GM12878 (cell line): ENCODE results near the gene MYMK. TPM values are rescaled to one million over a fixed set of nuclear protein-coding genes. Genes with fewer than 3 reads are reported as not detected.
A peak's percentile ranks its signal among the peaks of the same experiment; 100 is the strongest.

Source experiments
- ATAC-seq: fragments of 200-7000 bp; cut with Tn5 transposase; 3 replicates; pipeline ENCODE4 v1.9.1; 2020; ENCODE audit warnings: mild to moderate bottlenecking, moderate library complexity
- BruUV-seq: library from RNA; stranded (reverse); fragments of 400-500 nt; replicated peaks from 2 replicates; lab custom pipeline; 2021; lab: Mats Ljungman, UMichigan
- CTCF ChIA-PET: fragments of 300-600 bp; sonication (Branson Sonifier 250); formaldehyde crosslinking; extraction: SDS; loops from one replicate; lab custom pipeline; 2021; ENCODE audit warnings: inconsistent platforms; lab: Yijun Ruan, JAX
- POLR2A ChIA-PET: fragments of 350-600 bp; formaldehyde crosslinking; extraction: SDS; loops from one replicate; lab custom pipeline; 2021; ENCODE audit warnings: inconsistent platforms; lab: Charles Lee
- RAD21 ChIA-PET: fragments of 300-600 bp; sonication (Branson Sonifier 250); formaldehyde crosslinking; loops from one replicate; lab custom pipeline; 2023; ENCODE audit warnings: antibody characterized with exemption; ENCODE audit not compliant: unreplicated experiment; lab: Charles Lee
- SMC1A ChIA-PET: fragments of 300-600 bp; sonication (Branson Sonifier 250); formaldehyde crosslinking; loops from one replicate; lab custom pipeline; 2023; ENCODE audit not compliant: unreplicated experiment, uncharacterized antibody; lab: Charles Lee
- DNase-seq: peaks from one replicate; pipeline ENCODE4 v3.0.0-alpha.2; 2011; ENCODE audit warnings: low read depth, low spot score
- FAIRE-seq: peaks from 3 replicates; lab custom pipeline; 2011; peaks lifted over from hg19 to GRCh38; lab: Jason Lieb, UNC
- H2AFZ ChIP-seq: 2 replicates; pipeline ENCODE4 v1.6.0; 2011; ENCODE audit warnings: low read depth, low read length, control low read depth; ENCODE audit not compliant: control insufficient read depth
- H3K27ac ChIP-seq: 2 replicates; pipeline ENCODE4 v1.5.1; 2011; ENCODE audit warnings: control low read depth; ENCODE audit not compliant: control insufficient read depth, insufficient read depth
- H3K27me3 ChIP-seq, 2 experiments: replicated peaks in 1 of 2; 2 replicates each; pipeline versions ENCODE4 v1.6.0 to v1.6.1; 2011; ENCODE audit warnings: low read length in 1 of 2; ENCODE audit not compliant: control insufficient read depth in 2 of 2, insufficient read depth in 2 of 2
- H3K36me3 ChIP-seq, 2 experiments: 2 replicates each; pipeline ENCODE4 v1.5.1; 2011; ENCODE audit warnings: low read length in 1 of 2; ENCODE audit not compliant: control insufficient read depth in 2 of 2, insufficient read depth in 2 of 2
- H3K4me1 ChIP-seq: 2 replicates; pipeline ENCODE4 v1.6.1; 2011; ENCODE audit warnings: mild to moderate bottlenecking, low read length, moderate library complexity, mixed read lengths; ENCODE audit not compliant: control insufficient read depth, insufficient read depth
- H3K4me2 ChIP-seq: 2 replicates; pipeline ENCODE4 v1.6.0; 2011; ENCODE audit warnings: control low read depth; ENCODE audit not compliant: control insufficient read depth, insufficient read depth
- H3K4me3 ChIP-seq: fragments of 200-600 bp; sonication (generic); 2 replicates; pipeline ENCODE4 v1.5.1; 2016
- H3K79me2 ChIP-seq: 2 replicates; pipeline ENCODE4 v1.6.0; 2011; ENCODE audit warnings: low read length; ENCODE audit not compliant: control insufficient read depth, insufficient read depth
- H3K9ac ChIP-seq: 2 replicates; pipeline ENCODE4 v1.8.0; 2011; ENCODE audit warnings: low read length, control low read depth, mixed read lengths; ENCODE audit not compliant: control insufficient read depth, insufficient read depth
- H3K9me3 ChIP-seq: replicated peaks from 3 replicates; pipeline ENCODE4 v1.5.1; 2011; ENCODE audit warnings: mild to moderate bottlenecking, low read length; ENCODE audit not compliant: control insufficient read depth, insufficient read depth
- H4K20me1 ChIP-seq: 2 replicates; pipeline ENCODE4 v1.6.0; 2011; ENCODE audit not compliant: control insufficient read depth, insufficient read depth
- ATF7 ChIP-seq: fragments of 450-650 bp; IDR thresholded peaks from 2 replicates; pipeline ENCODE4 v1.6.1; 2016; ENCODE audit warnings: low read depth, mild to moderate bottlenecking
- SP1 ChIP-seq: IDR thresholded peaks from one replicate; pipeline ENCODE4 v1.6.1; 2011; ENCODE audit warnings: low read depth, low read length
- TARDBP ChIP-seq: IDR thresholded peaks from 2 replicates; pipeline ENCODE4 v1.6.1; 2016; ENCODE audit warnings: borderline replicate concordance
- TCF7 ChIP-seq: IDR thresholded peaks from 2 replicates; pipeline ENCODE4 v1.6.1; 2014; ENCODE audit warnings: antibody characterized with exemption, borderline replicate concordance
- ZBED1 ChIP-seq: IDR thresholded peaks from 2 replicates; pipeline ENCODE4 v1.6.1; 2016; ENCODE audit warnings: borderline replicate concordance
- ZNF687 ChIP-seq: fragments of 450-650 bp; IDR thresholded peaks from 2 replicates; pipeline ENCODE4 v1.6.1; 2017; ENCODE audit warnings: mild to moderate bottlenecking, moderate library complexity
- ZZZ3 ChIP-seq: IDR thresholded peaks from 2 replicates; pipeline ENCODE4 v1.6.1; 2011; ENCODE audit warnings: low read depth; ENCODE audit not compliant: control insufficient read depth, insufficient read length
- WGBS: methylation state at CpG from one replicate; pipeline ENCODE4 v1.1.6; 2016; ENCODE audit warnings: low lambda C conversion rate; ENCODE audit not compliant: insufficient replicate concordance, insufficient coverage; ENCODE audit errors: missing lambda C conversion rate; 5-methylcytosine and 5-hydroxymethylcytosine counted together
- in situ Hi-C: fragments of 300-500 bp; cut with MboI; formaldehyde crosslinking; loops from 9 replicates; pipeline ENCODE4 v1.14.3; 2018; ENCODE audit warnings: mixed read lengths
- intact Hi-C: fragments of 100-400 bp; cut with micrococcal nuclease; formaldehyde crosslinking; loops from one replicate; pipeline ENCODE4 v1.14.2; 2022; ENCODE audit not compliant: unreplicated experiment
- polyA plus RNA-seq, 11 experiments: library from polyadenylated mRNA; depleted of rRNA in 4 of 11; unstranded in 6 of 11; stranded (reverse) in 5 of 11; fragments of >200 nt; fragmentation: Nextera tagmentation in 4 of 11; fragmentation: Illumina TruSeq in 1 of 11; extraction: Ambion mirVana in 4 of 11; extraction: Trizol in 1 of 11; gene quantifications; 1 replicate in 1 of 11; 2 replicates in 10 of 11; pipeline versions ENCODE4 v1.2.1 to v1.2.3, GENCODE V29; 2011 to 2016; ENCODE audit warnings: inconsistent platforms in 2 of 11, missing spikeins in 2 of 11, low read depth in 1 of 11
- total RNA-seq, 4 experiments: library from RNA; depleted of rRNA in 3 of 4; stranded (reverse); fragments of >200 nt in 3 of 4; fragmentation: Illumina TruSeq in 1 of 4; extraction: Trizol in 1 of 4; gene quantifications; 2 replicates each; pipeline versions ENCODE4 v1.2.1 to v1.2.3, GENCODE V29; 2013 to 2021

The MYMK gene
- total and polyA plus RNA-seq, 10 of the 15 experiments (the other 5 are each of a cell fraction or from before 2014, with no cell fraction given): not detected

- Histone ChIP-seq H3K27me3 (no peaks in the 10 kb centered on the region), H3K9ac (peak overlapping the region; percentile 74), H2AFZ (no peak overlapping the region), H4K20me1 (peaks cover 3% of the 10 kb centered on the region; the same call in 1 of the 2 replicates), H3K9me3 (no peaks in the 10 kb centered on the region), H3K79me2 (peaks cover 30% of the 10 kb centered on the region), H3K4me1 (peaks cover 15% of the 10 kb centered on the region), H3K36me3 (peaks cover 9 to 21% of the 10 kb centered on the region in 2 experiments; a peak in 3 of 4 replicates), H3K4me3 (peak overlapping the region; percentile 94), H3K27ac (peak overlapping the region; percentile 83), H3K4me2 (peak overlapping the region; percentile 74)
- DNase-seq (no peak), FAIRE-seq (no peak), ATAC-seq (no peak)
- 48% methylated on average over 4 of the region's 4 CpGs for WGBS
- intact Hi-C loops: loop anchor here (5.0 kb wide), 2 partner anchors 60 to 130 kb away; partner anchors contain the start of genes MED22, REXO4 and RPL7A
- ChIA-PET SMC1A (interaction anchor here (0.9 to 1.9 kb wide), 3 partner anchors 18 to 143 kb away, joined by 3 to 9 read pairs (median 3); partner anchors contain the start of gene CACFD1), CTCF (interaction anchor here (1.0 to 3.5 kb wide), 6 partner anchors 15 to 328 kb away, joined by 3 to 17 read pairs (median 4); partner anchors contain the start of gene CACFD1), POLR2A (interaction anchor here (0.5 to 4.0 kb wide), 6 partner anchors 11 to 447 kb away, joined by 3 to 27 read pairs (median 6); partner anchors contain the start of genes ADAMTS13, CACFD1, GTF3C5 and REXO4), RAD21 (interaction anchor here (1.1 to 3.1 kb wide), 7 partner anchors 17 to 334 kb away, joined by 3 to 20 read pairs (median 3); partner anchors contain the start of genes ADAMTS13, CACFD1, SURF1 and SURF2)
- TF ChIP-seq ZZZ3 (no peak), TCF7 (no peak), TARDBP (no peak), ATF7 (no peak), SP1 (no peak), ZBED1 (no peak), ZNF687 (no peak)
- in situ Hi-C loops: no loop called here
- TSS peak; percentile 73 for BruUV-seq
Measured at GRCh38 chr9:133477461-133477860, 47.3 kb downstream of the MYMK start.
